Endothelial cell of umbilical vein (primary cell): ENCODE results near the gene SENP6.

Experiments used
- EZH2 ChIP-seq: IDR thresholded peaks from 2 replicates; pipeline ENCODE4 v1.6.1; 2012; ENCODE audit warnings: borderline replicate concordance, low read depth, mild to moderate bottlenecking, moderate library complexity, low read length, inconsistent platforms; ENCODE audit not compliant: severe bottlenecking
- JUN ChIP-seq: IDR thresholded peaks from 2 replicates; pipeline ENCODE4 v1.6.1; 2011; ENCODE audit warnings: borderline replicate concordance, low read depth; ENCODE audit not compliant: insufficient read length, insufficient read depth
- MAX ChIP-seq: IDR thresholded peaks from 2 replicates; pipeline ENCODE4 v1.6.1; 2011; ENCODE audit not compliant: insufficient read depth, insufficient read length
- MYC ChIP-seq: IDR thresholded peaks from one replicate; pipeline ENCODE4 v1.6.1; 2011; ENCODE audit warnings: mild to moderate bottlenecking, low read depth, low read length
- POLR2A ChIP-seq: IDR thresholded peaks from 2 replicates; pipeline ENCODE4 v1.6.1; 2012; ENCODE audit warnings: low read depth, mild to moderate bottlenecking, control low read depth, low read length
- POLR2AphosphoS5 ChIP-seq: IDR thresholded peaks from 2 replicates; pipeline ENCODE4 v1.6.1; 2012; ENCODE audit warnings: low read depth, mild to moderate bottlenecking, control low read depth, low read length, moderate library complexity; ENCODE audit not compliant: insufficient read depth
- TF ChIP-seq, protein P1 (sequence below), 2 donors: IDR thresholded peaks; 1 replicate in 1 of 2; 2 replicates in 1 of 2; pipeline ENCODE4 v1.5.1; 2011; ENCODE audit warnings: low read length in 2 of 2, mild to moderate bottlenecking in 2 of 2, moderate library complexity in 2 of 2, control low read depth in 1 of 2, inconsistent platforms in 1 of 2, low read depth in 1 of 2; ENCODE audit not compliant: insufficient read depth in 1 of 2; ENCODE audit errors: extremely low read depth in 1 of 2

DNA sequence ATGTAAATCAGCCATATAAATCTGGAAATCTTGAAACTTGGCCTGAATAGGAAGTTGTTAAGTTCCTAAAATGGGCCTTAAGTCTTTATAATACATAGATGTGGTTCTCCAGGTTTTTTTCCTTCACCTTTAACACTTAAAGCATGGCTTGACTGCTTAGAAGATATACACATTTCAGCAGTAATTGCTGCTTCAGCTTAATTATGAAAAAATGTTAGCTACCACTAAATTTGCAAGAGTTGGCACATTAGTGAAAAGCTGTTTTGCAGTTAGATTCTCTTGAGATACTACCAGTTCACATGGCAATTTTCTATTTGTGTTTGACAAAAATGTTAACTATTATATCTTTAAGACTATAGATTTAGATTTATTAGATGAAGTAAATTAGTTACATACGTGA is 74.7 kb downstream of the SENP6 start:
- TF ChIP-seq POLR2A (no peak), POLR2AphosphoS5 (no peak), EZH2 (no peak), MAX (no peak), JUN (no peak), MYC (no peak)
- TF ChIP-seq, protein P1, sequence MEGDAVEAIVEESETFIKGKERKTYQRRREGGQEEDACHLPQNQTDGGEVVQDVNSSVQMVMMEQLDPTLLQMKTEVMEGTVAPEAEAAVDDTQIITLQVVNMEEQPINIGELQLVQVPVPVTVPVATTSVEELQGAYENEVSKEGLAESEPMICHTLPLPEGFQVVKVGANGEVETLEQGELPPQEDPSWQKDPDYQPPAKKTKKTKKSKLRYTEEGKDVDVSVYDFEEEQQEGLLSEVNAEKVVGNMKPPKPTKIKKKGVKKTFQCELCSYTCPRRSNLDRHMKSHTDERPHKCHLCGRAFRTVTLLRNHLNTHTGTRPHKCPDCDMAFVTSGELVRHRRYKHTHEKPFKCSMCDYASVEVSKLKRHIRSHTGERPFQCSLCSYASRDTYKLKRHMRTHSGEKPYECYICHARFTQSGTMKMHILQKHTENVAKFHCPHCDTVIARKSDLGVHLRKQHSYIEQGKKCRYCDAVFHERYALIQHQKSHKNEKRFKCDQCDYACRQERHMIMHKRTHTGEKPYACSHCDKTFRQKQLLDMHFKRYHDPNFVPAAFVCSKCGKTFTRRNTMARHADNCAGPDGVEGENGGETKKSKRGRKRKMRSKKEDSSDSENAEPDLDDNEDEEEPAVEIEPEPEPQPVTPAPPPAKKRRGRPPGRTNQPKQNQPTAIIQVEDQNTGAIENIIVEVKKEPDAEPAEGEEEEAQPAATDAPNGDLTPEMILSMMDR (IDR thresholded peaks at IDR 0.05; ENCODE audit: extremely low read depth in 1 of 2, insufficient read depth in 1 of 2, low read depth in 1 of 2, low read length in 2 of 2) = no peak
